H9 (cell line): ENCODE data around the gene RNF130. TPM values are rescaled to one million over a fixed set of nuclear protein-coding genes. Genes with fewer than 3 reads are reported as not detected.
A peak's percentile ranks its signal among the peaks of the same experiment; 100 is the strongest.

Source experiments
- DNase-seq: peaks from one replicate; pipeline ENCODE4 v3.0.0-alpha.2; 2017
- H2AFZ ChIP-seq: one replicate; pipeline ENCODE4 v1.6.1; 2013; ENCODE audit warnings: mild to moderate bottlenecking, low read length, control low read depth, moderate library complexity
- H2AK5ac ChIP-seq: 2 replicates; pipeline ENCODE4 v1.6.1; 2013; ENCODE audit warnings: low read length, control low read depth, mixed read lengths; ENCODE audit not compliant: insufficient read length
- H2BK120ac ChIP-seq: one replicate; pipeline ENCODE4 v1.6.1; 2013; ENCODE audit warnings: low read depth, mild to moderate bottlenecking, low read length, control low read depth, inconsistent platforms; ENCODE audit not compliant: poor library complexity, severe bottlenecking
- H2BK12ac ChIP-seq: 2 replicates; pipeline ENCODE4 v1.6.1; 2013; ENCODE audit warnings: low read length, control low read depth, mixed read lengths, low read depth; ENCODE audit not compliant: insufficient read length
- H2BK15ac ChIP-seq: 2 replicates; pipeline ENCODE4 v1.6.1; 2013; ENCODE audit warnings: low read depth, low read length, control low read depth
- H2BK20ac ChIP-seq: one replicate; pipeline ENCODE4 v1.6.1; 2013; ENCODE audit warnings: low read depth, mild to moderate bottlenecking, low read length, control low read depth, inconsistent platforms; ENCODE audit not compliant: poor library complexity, severe bottlenecking
- H2BK5ac ChIP-seq: 2 replicates; pipeline ENCODE4 v1.6.1; 2013; ENCODE audit warnings: low read length, control low read depth, mixed read lengths; ENCODE audit not compliant: insufficient read length
- H3K14ac ChIP-seq: 2 replicates; pipeline ENCODE4 v1.6.1; 2013; ENCODE audit warnings: low read length, control low read depth; ENCODE audit not compliant: insufficient read depth
- H3K18ac ChIP-seq: 2 replicates; pipeline ENCODE4 v1.6.1; 2013; ENCODE audit warnings: low read depth, mild to moderate bottlenecking, mixed read lengths, low read length, control low read depth; ENCODE audit not compliant: insufficient read length
- H3K23ac ChIP-seq: 2 replicates; pipeline ENCODE4 v1.6.1; 2013; ENCODE audit warnings: low read length, control low read depth, mixed read lengths, low read depth; ENCODE audit not compliant: insufficient read length
- H3K23me2 ChIP-seq: 2 replicates; pipeline ENCODE4 v1.6.1; 2013; ENCODE audit warnings: low read depth, mild to moderate bottlenecking, mixed read lengths, low read length, control low read depth; ENCODE audit not compliant: insufficient read length, poor library complexity, severe bottlenecking
- H3K27ac ChIP-seq: 2 replicates; pipeline ENCODE4 v1.5.1; 2013; ENCODE audit warnings: low read length, control low read depth, mixed read lengths, low read depth; ENCODE audit not compliant: insufficient read length
- H3K27me3 ChIP-seq: 2 replicates; pipeline ENCODE4 v1.6.1; 2013; ENCODE audit warnings: low read length, control low read depth, inconsistent platforms; ENCODE audit not compliant: insufficient read depth
- H3K4ac ChIP-seq: 2 replicates; pipeline ENCODE4 v1.6.1; 2013; ENCODE audit warnings: low read depth, mild to moderate bottlenecking, control low read depth, inconsistent platforms, low read length, moderate library complexity
- H3K4me1 ChIP-seq: 2 replicates; pipeline ENCODE4 v1.6.1; 2013; ENCODE audit warnings: low read length, control low read depth, inconsistent platforms; ENCODE audit not compliant: insufficient read depth
- H3K4me2 ChIP-seq: 2 replicates; pipeline ENCODE4 v1.6.1; 2013; ENCODE audit warnings: low read length, control low read depth, mixed read lengths; ENCODE audit not compliant: insufficient read length, insufficient read depth
- H3K56ac ChIP-seq: 2 replicates; pipeline ENCODE4 v1.6.1; 2013; ENCODE audit warnings: low read depth, mild to moderate bottlenecking, mixed read lengths, low read length, control low read depth; ENCODE audit not compliant: insufficient read length
- H3K79me1 ChIP-seq: 2 replicates; pipeline ENCODE4 v1.6.1; 2013; ENCODE audit warnings: low read depth, mild to moderate bottlenecking, moderate library complexity, low read length, control low read depth, inconsistent platforms; ENCODE audit not compliant: insufficient read depth, poor library complexity, severe bottlenecking
- H3K79me2 ChIP-seq: 2 replicates; pipeline ENCODE4 v1.6.1; 2013; ENCODE audit warnings: low read length, control low read depth, inconsistent platforms; ENCODE audit not compliant: insufficient read depth
- H3K9ac ChIP-seq: 2 replicates; pipeline ENCODE4 v1.6.1; 2013; ENCODE audit warnings: low read length, control low read depth, mixed read lengths; ENCODE audit not compliant: insufficient read length; ENCODE audit errors: extremely low read depth
- H3K9me3 ChIP-seq: one replicate; pipeline ENCODE4 v1.6.1; 2013; ENCODE audit warnings: low read depth, low read length, inconsistent platforms; ENCODE audit not compliant: control insufficient read depth
- H3T11ph ChIP-seq: one replicate; pipeline ENCODE4 v1.6.1; 2013; ENCODE audit warnings: mild to moderate bottlenecking, low read length, control low read depth, inconsistent platforms
- H4K20me1 ChIP-seq: one replicate; pipeline ENCODE4 v1.6.1; 2013; ENCODE audit not compliant: control insufficient read depth, insufficient read length, insufficient read depth
- H4K5ac ChIP-seq: 2 replicates; pipeline ENCODE4 v1.6.1; 2013; ENCODE audit warnings: low read depth, mild to moderate bottlenecking, mixed read lengths, low read length, control low read depth; ENCODE audit not compliant: insufficient read length
- H4K8ac ChIP-seq: replicated peaks from 2 replicates; pipeline ENCODE4 v1.6.1; 2013; ENCODE audit warnings: low read length, control low read depth, mixed read lengths, low read depth; ENCODE audit not compliant: insufficient read length
- H4K91ac ChIP-seq: 2 replicates; pipeline ENCODE4 v1.6.1; 2013; ENCODE audit warnings: low read depth, mild to moderate bottlenecking, moderate library complexity, mixed read lengths, low read length, control low read depth; ENCODE audit not compliant: insufficient read length
- H3K27ac Mint-ChIP-seq, 3 experiments: 2 replicates in 2 of 3; 3 replicates in 1 of 3; pipeline ENCODE4 v1.8.0; 2020 to 2021; ENCODE audit warnings: mixed read lengths in 3 of 3, mild to moderate bottlenecking in 1 of 3, moderate library complexity in 1 of 3
- H3K27me3 Mint-ChIP-seq: 2 replicates; pipeline ENCODE4 v1.8.0; 2021; ENCODE audit warnings: low read depth, mild to moderate bottlenecking, moderate library complexity, mixed read lengths
- H3K36me3 Mint-ChIP-seq, 3 experiments: 2 replicates in 2 of 3; 3 replicates in 1 of 3; pipeline ENCODE4 v1.8.0; 2020 to 2021; ENCODE audit warnings: low read depth in 3 of 3, mixed read lengths in 3 of 3; ENCODE audit not compliant: insufficient read depth in 1 of 3
- H3K4me1 Mint-ChIP-seq, 2 experiments: 2 replicates each; pipeline ENCODE4 v1.8.0; 2020; ENCODE audit warnings: mixed read lengths in 2 of 2
- H3K4me3 Mint-ChIP-seq, 2 experiments: 2 replicates in 1 of 2; 3 replicates in 1 of 2; pipeline ENCODE4 v1.8.0; 2020 to 2021; ENCODE audit warnings: mild to moderate bottlenecking in 2 of 2, mixed read lengths in 2 of 2, moderate library complexity in 1 of 2
- H3K9me3 Mint-ChIP-seq, 2 experiments: 2 replicates in 1 of 2; 3 replicates in 1 of 2; pipeline ENCODE4 v1.8.0; 2020; ENCODE audit warnings: mild to moderate bottlenecking in 2 of 2, mixed read lengths in 2 of 2, moderate library complexity in 1 of 2
- WGBS: extraction: QIAGEN DNeasy Blood & Tissue Kit; methylation state at CpG from one replicate; pipeline ENCODE4 v1.1.7; 2013; ENCODE audit warnings: missing lambda C conversion rate, low lambda C conversion rate, mixed read lengths; ENCODE audit not compliant: insufficient read length; ENCODE audit errors: extremely low coverage; 5-methylcytosine and 5-hydroxymethylcytosine counted together
- total RNA-seq: library from RNA; stranded (reverse); gene quantifications from 2 replicates; pipeline ENCODE4 v1.2.1, GENCODE V29; 2021
- TF ChIP-seq, protein P1 (sequence below): fragments of 200-600 bp; sonication (generic); conservative IDR thresholded peaks from 3 replicates; pipeline ENCODE4 v1.8.0; 2021; ENCODE audit warnings: antibody characterized with exemption, mild to moderate bottlenecking

The RNF130 gene
- total RNA-seq, 1 experiment from 2014 or later, result 80.0 TPM

DNA sequence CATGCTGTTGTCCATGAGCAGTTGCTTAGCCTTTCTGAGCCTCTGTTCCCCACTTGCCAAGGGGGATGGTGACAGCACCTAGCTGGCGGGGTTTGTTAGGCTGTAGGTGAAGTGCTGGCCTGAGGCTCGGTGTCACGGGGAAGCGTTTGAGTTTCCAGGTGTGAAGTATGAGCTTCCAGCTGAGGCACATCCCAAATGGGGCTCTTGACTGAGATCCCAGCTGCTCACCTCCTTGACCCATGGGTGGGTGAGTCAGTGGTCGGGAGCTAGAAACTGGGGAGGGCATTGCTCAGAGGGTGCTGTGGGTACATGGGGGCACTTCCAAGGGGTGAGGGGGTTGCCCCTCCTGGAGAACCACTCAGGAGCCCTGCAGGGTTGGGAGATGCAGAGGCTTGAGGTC, 26.4 kb upstream of the RNF130 start:
- Histone ChIP-seq H3K23ac (no peak overlapping the region), H2BK12ac (no peak overlapping the region), H3T11ph (no peak overlapping the region), H3K79me2 (no peaks in the 10 kb centered on the region), H3K4me2 (no peak overlapping the region), H3K9me3 (no peaks in the 10 kb centered on the region), H2BK5ac (no peak overlapping the region), H4K20me1 (no peaks in the 10 kb centered on the region), H2BK20ac (no peak overlapping the region), H3K14ac (no peak overlapping the region), H3K56ac (no peak overlapping the region), H4K91ac (no peak overlapping the region), H2AK5ac (no peak overlapping the region), H3K4ac (no peak overlapping the region), H2BK15ac (no peak overlapping the region), H2BK120ac (no peak overlapping the region), H3K79me1 (no peaks in the 10 kb centered on the region), H3K4me1 (no peaks in the 10 kb centered on the region), H3K9ac (no peak overlapping the region), H4K8ac (no peak overlapping the region), H3K18ac (no peak overlapping the region), H3K27ac (no peak overlapping the region), H4K5ac (no peak overlapping the region), H2AFZ (no peak overlapping the region), H3K27me3 (no peaks in the 10 kb centered on the region), H3K23me2 (peaks cover 2% of the 10 kb centered on the region)
- H3K27me3 Mint-ChIP-seq, result peaks cover 6% of the 10 kb centered on the region
- no peak for DNase-seq
- peaks cover 2% of the 10 kb centered on the region in 2 experiments; a peak in 1 of 4 replicates for H3K4me1 Mint-ChIP-seq
- H3K36me3 Mint-ChIP-seq, result peaks cover 0 to 11% (median 0%) of the 10 kb centered on the region in 3 experiments; a peak in 3 of 7 replicates
- no CpG with 5 or more reads among the region's 5 CpGs for WGBS
- peaks cover 0 to 3% of the 10 kb centered on the region in 2 experiments; a peak in 3 of 5 replicates for H3K9me3 Mint-ChIP-seq
- TF ChIP-seq, protein P1, sequence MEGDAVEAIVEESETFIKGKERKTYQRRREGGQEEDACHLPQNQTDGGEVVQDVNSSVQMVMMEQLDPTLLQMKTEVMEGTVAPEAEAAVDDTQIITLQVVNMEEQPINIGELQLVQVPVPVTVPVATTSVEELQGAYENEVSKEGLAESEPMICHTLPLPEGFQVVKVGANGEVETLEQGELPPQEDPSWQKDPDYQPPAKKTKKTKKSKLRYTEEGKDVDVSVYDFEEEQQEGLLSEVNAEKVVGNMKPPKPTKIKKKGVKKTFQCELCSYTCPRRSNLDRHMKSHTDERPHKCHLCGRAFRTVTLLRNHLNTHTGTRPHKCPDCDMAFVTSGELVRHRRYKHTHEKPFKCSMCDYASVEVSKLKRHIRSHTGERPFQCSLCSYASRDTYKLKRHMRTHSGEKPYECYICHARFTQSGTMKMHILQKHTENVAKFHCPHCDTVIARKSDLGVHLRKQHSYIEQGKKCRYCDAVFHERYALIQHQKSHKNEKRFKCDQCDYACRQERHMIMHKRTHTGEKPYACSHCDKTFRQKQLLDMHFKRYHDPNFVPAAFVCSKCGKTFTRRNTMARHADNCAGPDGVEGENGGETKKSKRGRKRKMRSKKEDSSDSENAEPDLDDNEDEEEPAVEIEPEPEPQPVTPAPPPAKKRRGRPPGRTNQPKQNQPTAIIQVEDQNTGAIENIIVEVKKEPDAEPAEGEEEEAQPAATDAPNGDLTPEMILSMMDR, result no peak
- 0 out of 7 replicates have a peak overlapping the region, but pooled peaks of 1 of the 3 experiments have one; percentile 31 for H3K27ac Mint-ChIP-seq
- H3K4me3 Mint-ChIP-seq, result no peak overlapping the region
